ENCODE measurements around the gene TOGARAM2. TPM values are rescaled to one million over a fixed set of nuclear protein-coding genes. Genes with fewer than 3 reads are reported as not detected.

Gene TOGARAM2
- total and polyA plus RNA-seq, 10 of the 15 experiments (the other 5 are each of a cell fraction or from before 2014, with no cell fraction given): 0.01 to 0.06 (median 0.03) TPM; not detected in 7

DNA sequence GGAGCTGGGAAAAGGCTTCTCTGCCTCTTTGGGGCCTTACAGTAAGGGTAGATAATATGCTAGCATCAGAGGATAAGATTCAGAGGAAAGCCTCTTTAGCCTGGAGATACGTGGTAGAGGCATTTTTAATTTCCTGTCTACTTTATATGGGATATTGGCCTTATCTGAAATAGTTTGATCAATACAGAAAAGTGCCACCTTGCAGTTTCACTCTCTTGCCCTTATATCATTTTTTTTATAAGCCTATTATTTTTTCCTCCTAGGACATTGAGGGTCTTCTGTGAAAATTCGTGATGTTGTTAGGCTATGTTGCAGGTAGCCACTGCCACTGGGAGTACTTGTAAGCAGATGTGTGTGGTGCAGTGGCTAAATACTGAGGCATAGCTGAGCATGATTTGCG is 40.1 kb upstream of the TOGARAM2 start:
- intact Hi-C loops (cut with micrococcal nuclease; ENCODE audit: unreplicated experiment) (no loop called here), in situ Hi-C loops (cut with MboI) (no loop called here)
- WGBS (ENCODE audit: insufficient coverage, insufficient replicate concordance, low lambda C conversion rate, missing lambda C conversion rate): 92% methylated on average over 3 of the region's 3 CpGs
- no peaks in the 10 kb centered on the region for H4K20me1 ChIP-seq (ENCODE audit: control insufficient read depth, insufficient read depth)
- no peaks in the 10 kb centered on the region for H3K27me3 ChIP-seq (replicated peaks in 1 of 2; ENCODE audit: control insufficient read depth in 2 of 2, insufficient read depth in 2 of 2, low read length in 1 of 2)
- TF ChIP-seq RELA (IDR thresholded peaks at IDR 0.05; ENCODE audit: borderline replicate concordance, partially characterized antibody): no peak
- TF ChIP-seq, protein P1, sequence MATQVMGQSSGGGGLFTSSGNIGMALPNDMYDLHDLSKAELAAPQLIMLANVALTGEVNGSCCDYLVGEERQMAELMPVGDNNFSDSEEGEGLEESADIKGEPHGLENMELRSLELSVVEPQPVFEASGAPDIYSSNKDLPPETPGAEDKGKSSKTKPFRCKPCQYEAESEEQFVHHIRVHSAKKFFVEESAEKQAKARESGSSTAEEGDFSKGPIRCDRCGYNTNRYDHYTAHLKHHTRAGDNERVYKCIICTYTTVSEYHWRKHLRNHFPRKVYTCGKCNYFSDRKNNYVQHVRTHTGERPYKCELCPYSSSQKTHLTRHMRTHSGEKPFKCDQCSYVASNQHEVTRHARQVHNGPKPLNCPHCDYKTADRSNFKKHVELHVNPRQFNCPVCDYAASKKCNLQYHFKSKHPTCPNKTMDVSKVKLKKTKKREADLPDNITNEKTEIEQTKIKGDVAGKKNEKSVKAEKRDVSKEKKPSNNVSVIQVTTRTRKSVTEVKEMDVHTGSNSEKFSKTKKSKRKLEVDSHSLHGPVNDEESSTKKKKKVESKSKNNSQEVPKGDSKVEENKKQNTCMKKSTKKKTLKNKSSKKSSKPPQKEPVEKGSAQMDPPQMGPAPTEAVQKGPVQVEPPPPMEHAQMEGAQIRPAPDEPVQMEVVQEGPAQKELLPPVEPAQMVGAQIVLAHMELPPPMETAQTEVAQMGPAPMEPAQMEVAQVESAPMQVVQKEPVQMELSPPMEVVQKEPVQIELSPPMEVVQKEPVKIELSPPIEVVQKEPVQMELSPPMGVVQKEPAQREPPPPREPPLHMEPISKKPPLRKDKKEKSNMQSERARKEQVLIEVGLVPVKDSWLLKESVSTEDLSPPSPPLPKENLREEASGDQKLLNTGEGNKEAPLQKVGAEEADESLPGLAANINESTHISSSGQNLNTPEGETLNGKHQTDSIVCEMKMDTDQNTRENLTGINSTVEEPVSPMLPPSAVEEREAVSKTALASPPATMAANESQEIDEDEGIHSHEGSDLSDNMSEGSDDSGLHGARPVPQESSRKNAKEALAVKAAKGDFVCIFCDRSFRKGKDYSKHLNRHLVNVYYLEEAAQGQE (IDR thresholded peaks at IDR 0.05; ENCODE audit: low read depth, low read length): no peak
- TF ChIP-seq, protein P2, sequence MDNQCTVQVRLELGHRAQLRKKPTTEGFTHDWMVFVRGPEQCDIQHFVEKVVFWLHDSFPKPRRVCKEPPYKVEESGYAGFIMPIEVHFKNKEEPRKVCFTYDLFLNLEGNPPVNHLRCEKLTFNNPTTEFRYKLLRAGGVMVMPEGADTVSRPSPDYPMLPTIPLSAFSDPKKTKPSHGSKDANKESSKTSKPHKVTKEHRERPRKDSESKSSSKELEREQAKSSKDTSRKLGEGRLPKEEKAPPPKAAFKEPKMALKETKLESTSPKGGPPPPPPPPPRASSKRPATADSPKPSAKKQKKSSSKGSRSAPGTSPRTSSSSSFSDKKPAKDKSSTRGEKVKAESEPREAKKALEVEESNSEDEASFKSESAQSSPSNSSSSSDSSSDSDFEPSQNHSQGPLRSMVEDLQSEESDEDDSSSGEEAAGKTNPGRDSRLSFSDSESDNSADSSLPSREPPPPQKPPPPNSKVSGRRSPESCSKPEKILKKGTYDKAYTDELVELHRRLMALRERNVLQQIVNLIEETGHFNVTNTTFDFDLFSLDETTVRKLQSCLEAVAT (IDR thresholded peaks at IDR 0.05): no peak
- no peak for TF ChIP-seq NFYA (IDR thresholded peaks at IDR 0.05; ENCODE audit: borderline replicate concordance, low read depth, low read length)
- no peak for TF ChIP-seq RELB (IDR thresholded peaks at IDR 0.05; ENCODE audit: low read depth)
- TF ChIP-seq PAX5 (IDR thresholded peaks at IDR 0.05; ENCODE audit: borderline replicate concordance, low read depth, low read length): no peak
- peaks cover 20 to 23% of the 10 kb centered on the region in 2 experiments for H3K36me3 ChIP-seq (ENCODE audit: control insufficient read depth in 2 of 2, insufficient read depth in 2 of 2, low read length in 1 of 2)
- BruUV-seq (replicated peaks): no TSS peak
- no peak overlapping the region for H3K4me2 ChIP-seq (ENCODE audit: control insufficient read depth, insufficient read depth)
- no peaks in the 10 kb centered on the region for H3K79me2 ChIP-seq (ENCODE audit: control insufficient read depth, insufficient read depth, low read length)
- H3K4me3 ChIP-seq: no peak overlapping the region
- no peaks in the 10 kb centered on the region for H3K4me1 ChIP-seq (ENCODE audit: control insufficient read depth, insufficient read depth, low read length)
- no peak overlapping the region for H2AFZ ChIP-seq (ENCODE audit: control insufficient read depth, low read depth, low read length)
- ChIA-PET RAD21 (ENCODE audit: unreplicated experiment) (no interaction called here), POLR2A (no interaction called here), SMC1A (ENCODE audit: uncharacterized antibody, unreplicated experiment) (interaction anchor here (1.1 kb wide), 1 partner anchor 44 kb away, joined by 3 read pairs; no protein-coding TSS in a partner anchor), CTCF (interaction anchor here (0.7 to 1.0 kb wide), 2 partner anchors 19 to 120 kb away, joined by 3 to 4 read pairs; no protein-coding TSS in a partner anchor)
- H3K9ac ChIP-seq (ENCODE audit: control insufficient read depth, insufficient read depth, low read length): no peak overlapping the region
- no peak for ATAC-seq
- H3K27ac ChIP-seq (ENCODE audit: control insufficient read depth, insufficient read depth): no peak overlapping the region
- DNase-seq (ENCODE audit: low read depth, low spot score): no peak
- no peaks in the 10 kb centered on the region for H3K9me3 ChIP-seq (replicated peaks; ENCODE audit: control insufficient read depth, insufficient read depth, low read length)
- no peak for FAIRE-seq
